Pulmonary artery endothelial cell (primary cell): ENCODE data around the gene PRKAR1B. TPM values are rescaled to one million over a fixed set of nuclear protein-coding genes. Genes with fewer than 3 reads are reported as not detected.
A peak's percentile ranks its signal among the peaks of the same experiment; 100 is the strongest.
"Not testable (repeated sequence)": the region's sequence is repeated elsewhere in the genome, so short reads cannot be mapped to it uniquely, and the experiment has no call there.

Source experiments
- DNase-seq: peaks from one replicate; pipeline ENCODE4 v3.0.0-alpha.2; 2011; ENCODE audit warnings: low read depth, low spot score
- total RNA-seq: library from RNA; depleted of rRNA; stranded (reverse); fragments of >200 nt; gene quantifications from 2 replicates; pipeline ENCODE4 v1.2.3, GENCODE V29; 2014

The PRKAR1B gene
- total RNA-seq, 1 donor from 2014 or later: 24.5 TPM

DNA sequence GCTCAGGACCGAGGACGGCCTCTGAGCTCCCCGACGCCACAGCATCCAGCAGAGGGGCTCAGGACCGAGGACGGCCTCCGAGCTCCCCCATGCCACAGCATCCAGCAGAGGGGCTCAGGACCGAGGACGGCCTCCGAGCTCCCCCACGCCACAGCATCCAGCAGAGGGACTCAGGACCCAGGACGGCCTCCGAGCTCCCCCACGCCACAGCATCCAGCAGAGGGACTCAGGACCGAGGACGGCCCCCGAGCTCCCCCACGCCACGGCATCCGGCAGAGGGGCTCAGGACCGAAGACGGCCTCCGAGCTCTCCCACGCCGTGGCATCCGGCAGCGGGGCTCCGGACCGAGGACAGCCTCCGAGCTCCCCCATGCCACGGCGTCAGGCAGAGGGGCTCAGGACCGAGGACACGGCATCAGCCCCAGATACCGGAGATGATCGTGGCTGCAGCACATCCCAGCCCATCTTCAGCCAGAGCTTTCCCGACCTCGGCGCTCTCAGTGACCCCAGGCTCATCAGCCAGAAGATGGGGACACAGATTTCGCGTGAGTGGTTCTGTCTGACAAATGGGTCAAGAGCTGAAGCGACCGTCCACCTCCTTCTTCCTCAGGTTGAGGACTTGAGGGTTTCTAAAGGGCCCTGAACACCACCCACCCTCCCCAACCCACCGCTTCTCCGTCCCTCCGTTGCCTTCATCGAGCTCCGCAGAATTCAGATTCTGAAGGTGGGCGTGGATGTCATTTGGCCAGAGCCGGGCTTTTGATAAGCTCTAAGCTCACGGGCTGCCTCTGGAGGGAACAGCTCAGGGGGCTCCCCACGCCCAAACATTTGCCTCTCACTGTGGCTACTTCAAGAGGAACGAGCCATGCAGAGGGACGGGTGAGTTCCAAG lies 56.3 kb downstream of the PRKAR1B start:
- DNase-seq: no peak

DNA sequence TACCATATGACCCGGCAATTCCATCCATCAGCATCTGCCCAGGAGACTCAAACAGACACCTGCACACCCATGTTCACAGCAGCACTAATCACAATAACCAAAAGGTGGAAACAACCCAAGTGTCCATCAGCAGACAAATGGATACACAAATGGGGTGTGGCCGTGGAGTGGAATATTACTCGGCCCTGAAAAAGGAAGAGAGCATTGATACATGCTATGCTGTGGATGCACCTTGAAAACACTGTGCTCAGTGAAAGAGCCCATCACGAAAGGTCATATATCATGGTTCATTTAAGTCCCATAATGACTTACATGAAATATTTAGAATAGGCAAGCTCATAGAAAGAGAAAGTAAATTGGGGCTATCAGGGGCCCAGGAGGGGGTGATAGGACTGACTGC lies 58.1 kb downstream of the PRKAR1B start:
- DNase-seq: no peak

DNA sequence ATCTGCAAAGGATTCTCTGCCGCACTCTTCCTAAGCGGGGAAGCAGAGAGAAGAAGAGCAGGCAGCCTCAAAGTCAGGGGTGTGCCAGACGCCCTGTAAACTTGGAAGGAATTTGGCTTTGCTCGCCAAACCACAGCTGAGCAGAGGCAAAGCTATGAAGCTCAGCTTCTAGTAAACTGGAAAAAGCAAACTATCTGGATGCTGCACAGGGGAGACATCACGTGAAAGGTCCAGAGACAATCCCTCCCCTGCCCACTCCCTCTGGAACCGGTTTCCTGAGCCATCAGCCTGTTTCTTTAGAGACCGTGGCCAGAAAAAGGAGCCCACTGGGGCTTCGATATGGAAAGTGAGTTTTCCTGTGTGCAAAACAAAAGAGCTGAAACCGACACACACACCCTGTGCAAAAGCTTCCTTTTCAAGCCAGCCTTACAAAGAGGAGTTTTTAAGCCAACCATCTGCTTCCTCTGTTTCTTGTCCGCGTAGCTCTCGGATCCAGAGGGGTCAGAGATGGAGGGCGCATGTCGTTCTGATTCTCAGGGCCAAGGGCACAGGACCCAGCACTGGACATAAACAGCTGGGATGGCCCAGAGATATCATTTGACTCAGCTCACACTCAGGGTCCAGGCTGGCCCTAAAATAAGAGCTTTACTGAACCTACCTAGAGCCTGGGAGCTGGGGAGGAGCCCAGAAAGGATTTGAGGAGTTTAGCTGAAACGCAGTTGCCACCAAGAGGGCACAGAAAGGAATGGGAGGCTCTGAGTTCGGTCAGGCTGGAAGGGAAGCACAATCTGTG lies 58.7 kb downstream of the PRKAR1B start:
- DNase-seq: peak; percentile 43

DNA sequence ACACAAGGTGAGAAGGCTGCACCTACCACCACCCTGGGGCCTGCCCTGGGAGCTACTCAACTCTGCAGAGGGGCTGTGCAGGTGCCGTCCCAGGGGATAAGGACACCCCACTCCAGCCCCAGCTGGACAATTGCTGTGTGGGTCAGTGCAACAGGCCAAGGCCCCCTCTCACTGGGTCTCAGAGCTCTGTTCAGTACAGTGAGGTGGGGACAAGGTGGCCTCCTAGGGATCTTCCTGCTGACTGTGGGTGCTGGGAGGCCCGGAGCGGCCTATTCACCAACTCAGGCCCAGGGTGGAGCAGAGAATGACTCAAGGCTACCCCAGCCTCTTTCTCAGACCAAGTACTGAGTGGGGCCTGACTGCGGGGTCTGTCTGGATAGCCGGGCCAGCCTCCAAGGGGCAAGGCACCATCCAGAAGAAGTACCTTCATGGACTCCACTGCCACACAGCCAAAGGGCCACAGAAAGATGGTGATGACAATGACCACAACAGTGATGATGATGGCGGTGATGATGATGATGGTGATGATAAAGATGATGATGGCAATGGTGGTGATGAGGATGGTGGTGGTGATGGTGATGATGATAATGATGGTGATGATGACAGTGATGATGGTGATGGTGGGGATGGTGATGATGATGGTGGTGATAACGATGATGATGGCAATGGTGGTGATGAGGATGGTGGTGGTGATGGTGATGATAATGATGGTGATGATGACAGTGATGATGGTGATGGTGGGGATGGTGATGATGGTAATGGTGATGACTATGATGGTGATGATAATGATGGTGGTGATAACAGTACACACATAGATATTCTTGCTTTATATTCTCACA lies 60.4 kb downstream of the PRKAR1B start:
- no peak for DNase-seq

DNA sequence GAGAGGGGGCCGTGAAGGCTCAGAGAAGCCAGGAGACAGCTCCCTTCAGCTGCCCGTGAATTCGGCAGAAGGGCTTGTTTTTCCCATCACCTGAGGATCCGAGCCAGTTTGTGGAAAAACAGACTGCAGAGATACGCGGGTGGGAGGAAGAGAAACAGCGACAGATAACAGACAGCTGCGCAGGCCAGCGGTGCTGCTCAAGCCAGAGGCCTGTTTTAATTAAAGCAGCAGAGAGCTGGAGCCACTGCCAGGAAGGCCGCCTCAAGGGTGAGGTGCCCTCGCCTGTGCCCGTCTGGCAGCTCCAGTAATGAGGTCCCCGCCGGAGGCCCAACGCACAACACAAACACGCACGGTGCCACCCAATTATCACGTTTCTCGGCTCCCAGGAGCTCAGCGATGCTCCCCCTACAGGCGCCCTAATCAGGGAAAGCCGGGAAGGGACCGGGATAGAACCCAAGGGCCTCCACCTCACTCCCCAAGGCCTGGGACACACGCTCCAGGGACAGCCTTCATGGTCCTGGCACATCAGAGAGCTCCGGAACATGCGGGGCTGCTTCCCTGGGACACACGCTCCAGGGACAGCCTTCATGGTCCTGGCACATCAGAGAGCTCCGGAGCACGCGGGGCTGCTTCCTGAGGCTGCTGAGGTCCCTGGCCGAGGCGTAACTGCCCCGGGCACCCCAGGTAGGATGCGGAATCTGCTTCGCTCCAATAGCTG lies 61.2 kb downstream of the PRKAR1B start:
- no peak for DNase-seq

DNA sequence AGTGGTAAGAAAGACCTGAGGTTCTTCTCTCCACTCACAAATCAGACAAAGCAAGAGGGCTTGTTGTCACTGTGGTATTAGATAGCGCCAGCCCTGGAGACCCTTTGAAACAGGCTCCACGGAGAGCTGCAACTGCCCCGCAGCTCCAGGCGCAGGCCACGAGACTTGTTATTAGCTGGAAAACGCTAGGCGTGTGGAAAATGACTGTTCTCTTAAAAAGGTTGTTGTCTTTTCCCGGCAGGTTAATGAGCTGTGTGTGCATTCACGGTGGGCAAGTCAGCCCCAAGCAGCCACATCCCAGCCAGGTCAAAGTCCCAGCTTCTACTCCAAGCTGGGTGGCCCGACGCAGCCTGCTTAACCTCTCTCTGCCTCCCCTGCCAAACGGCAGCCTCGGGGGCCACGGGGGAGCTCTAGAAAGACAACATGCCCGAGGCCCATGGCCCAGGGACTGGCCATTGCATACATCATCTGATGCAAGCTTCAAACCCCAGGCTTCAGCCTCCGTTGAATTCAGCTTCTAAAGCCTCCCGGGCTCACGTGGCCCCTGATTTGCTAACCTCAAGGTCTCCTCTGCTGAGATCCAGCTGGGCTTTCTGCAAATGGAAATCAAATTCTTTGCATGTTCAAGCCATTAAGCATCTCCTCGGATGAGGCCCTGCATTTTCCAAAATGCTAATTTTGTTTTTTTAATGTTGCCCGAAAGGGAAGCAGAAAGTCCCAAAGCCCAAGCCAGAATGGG lies 61.9 kb downstream of the PRKAR1B start:
- DNase-seq: no peak

DNA sequence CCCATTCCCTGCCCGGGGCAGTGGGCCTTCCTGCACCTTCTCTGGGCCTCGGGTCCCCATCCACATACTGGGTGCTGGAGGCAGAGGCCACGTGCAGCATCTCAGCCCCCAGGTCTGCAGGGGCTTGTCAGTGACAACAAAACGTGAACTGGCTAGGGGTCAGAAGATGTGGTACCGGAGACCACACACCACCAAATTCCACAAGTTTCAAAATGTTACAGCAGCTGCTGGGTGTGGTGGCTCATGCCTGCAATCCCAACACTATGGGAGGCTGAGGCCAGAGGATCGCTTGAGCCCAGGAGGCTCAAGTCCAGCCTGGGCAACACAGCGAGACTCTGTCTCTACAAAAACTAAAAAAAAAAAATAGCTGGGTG lies 62.7 kb downstream of the PRKAR1B start:
- DNase-seq: no peak

DNA sequence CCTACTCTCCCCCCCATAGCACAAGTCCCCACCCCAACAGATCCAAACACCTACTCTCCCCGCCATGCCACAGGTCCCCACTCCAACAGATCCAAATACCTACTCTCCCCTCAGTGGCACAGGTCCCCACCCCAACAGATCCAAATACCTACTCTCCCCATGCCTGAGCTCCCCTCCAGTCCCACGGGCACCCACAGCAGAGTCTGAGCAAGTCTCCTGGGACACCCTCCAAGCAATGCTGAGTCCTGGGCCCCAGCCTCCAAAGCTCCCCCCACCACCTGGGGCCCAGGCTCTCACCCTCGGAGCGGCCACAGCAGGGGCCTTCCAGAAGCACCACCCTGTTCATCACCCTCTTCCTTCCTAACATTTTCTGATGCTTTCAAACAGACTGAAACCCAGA lies 64.5 kb downstream of the PRKAR1B start:
- DNase-seq: no peak

DNA sequence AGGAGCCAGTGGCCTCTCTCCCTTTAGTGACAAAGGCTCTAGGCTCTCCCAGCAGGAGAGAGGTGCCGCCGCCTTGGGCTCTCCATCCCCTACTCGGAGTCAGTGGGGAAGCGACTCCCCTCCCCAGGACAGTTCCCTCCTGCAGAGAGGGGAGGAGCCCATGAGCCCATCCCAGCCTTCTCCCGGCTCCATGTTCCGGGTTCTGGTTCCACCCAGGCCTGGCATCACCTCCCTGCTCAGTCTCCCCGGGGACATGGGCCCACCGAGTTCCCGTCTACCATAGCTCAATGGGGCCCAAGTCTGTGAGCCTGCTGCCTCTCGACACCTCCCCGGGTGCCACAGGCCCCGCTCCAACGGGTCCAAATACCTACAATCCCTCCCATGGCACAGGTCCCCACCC lies 67.1 kb downstream of the PRKAR1B start:
- DNase-seq: no peak

DNA sequence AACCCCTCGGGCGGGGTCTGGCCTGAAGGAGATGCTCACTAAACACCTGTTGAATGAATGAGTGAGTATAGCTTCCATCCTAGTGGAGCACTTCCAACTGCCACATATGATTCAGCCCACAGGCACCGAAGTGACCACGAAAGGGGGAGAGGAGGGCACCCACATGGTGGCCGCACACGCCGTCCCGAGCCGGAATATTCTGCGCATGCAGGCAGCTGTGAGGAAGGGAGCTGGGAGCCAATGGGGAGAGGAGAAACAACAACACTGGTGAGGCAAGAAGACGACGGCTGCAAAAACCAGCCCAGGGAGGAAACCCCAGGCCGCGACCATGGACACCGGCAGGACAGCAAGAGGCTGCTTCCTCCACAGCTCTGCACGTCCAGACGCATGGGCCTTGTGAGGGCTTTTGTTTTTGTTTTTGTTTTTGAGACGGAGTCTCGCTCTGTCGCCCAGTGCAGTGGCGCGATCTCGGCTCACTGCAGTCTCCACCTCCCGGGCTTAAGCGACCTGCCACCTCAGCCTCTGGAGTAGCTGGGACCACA lies 67.7 kb downstream of the PRKAR1B start:
- no peak for DNase-seq

DNA sequence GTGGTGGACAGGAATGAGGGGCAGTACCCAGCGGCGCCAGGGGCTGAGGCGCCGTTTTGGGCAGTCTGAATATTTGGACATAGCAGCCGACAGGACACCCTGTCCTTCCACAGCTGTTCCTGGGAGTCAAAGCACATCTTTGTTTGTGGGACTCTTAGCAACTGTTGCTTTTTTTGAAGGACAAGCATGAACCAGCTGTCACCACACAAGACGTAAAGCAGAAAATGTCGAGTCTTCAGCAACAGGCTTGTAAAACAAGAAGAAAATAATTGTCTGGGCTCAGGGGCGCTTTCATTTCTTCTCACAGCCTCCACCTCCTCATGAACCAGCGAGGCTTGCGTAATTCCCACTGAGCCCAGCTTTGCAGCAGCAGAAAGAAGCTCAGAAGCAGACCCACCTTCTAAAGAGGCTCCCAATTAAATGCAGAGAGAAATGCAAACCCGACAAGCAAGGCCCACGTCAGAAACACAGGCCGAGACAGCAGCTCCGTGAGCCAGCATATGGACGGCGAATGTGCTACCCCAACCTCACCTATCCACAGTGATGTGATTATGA lies 69.4 kb downstream of the PRKAR1B start:
- DNase-seq: no peak

DNA sequence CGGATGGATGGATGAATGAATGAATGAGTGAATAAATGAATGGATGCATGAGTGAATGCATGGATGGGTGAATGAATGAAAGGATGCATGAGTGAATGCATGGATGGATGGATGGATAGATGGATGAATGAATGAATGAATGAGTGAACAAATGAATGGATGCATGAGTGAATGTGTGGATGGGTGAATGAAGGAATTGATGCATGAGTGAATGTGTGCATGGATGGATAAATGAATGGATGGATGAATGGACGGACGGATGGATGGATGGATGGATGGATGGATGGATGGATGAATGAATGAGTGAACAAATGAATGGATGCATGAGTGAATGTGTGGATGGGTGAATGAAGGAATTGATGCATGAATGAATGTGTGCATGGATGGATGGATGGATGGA lies 70.1 kb downstream of the PRKAR1B start:
- not testable (repeated sequence) for DNase-seq

DNA sequence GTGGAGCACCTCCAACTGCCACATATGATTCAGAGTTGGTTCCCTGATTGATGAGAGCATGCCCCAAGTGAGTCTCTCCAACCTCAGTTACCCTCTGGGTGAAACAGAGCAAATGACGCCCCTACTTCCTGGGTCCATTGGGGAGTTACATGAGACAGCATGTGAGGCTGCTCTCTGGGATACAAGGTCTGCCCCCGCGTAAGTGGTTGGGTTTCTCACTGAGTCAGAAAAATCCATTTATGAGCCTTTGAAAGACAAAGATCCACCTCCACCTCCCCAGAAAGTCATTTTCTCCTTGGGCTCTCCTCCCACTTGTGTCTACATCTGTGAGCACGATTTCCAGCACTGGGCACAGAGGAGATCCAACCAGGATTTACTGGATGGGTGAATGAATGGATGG lies 71.3 kb downstream of the PRKAR1B start:
- DNase-seq: no peak

DNA sequence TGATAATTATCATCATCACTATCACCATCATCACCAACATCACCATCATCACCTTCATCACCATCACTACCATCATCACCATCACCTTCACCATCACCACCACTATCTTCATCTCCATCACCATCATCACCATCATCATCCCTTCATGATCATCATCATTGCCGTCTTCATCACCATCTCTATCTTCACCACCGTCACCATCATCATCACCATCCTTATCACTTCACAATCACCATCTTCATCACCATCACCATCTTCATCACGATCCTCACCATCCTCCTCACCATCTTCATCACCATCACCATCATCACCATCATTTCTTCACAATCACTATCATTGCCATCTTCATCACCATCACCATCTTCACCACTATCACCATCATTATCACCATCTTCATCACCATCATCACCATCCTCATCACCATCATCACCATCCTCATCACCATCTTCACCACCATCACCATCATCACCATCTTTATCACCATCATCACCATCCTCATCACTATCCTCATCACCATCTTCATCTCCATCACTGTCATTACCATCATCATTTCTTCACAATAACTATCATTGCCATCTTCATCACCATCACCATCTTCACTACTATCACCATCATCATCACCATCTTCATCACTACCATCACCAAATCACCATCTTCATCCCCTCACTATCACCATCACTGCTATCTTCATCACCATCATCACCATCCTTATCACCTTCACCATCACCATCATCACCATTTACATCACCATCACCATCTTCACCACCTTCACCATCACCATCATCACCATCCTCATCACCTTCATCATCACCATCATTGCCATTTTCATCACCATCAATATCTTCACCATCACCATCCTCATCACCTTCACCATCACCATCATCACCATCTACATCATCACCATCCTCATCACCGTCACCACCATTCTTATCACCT lies 73.0 kb downstream of the PRKAR1B start:
- no peak for DNase-seq

DNA sequence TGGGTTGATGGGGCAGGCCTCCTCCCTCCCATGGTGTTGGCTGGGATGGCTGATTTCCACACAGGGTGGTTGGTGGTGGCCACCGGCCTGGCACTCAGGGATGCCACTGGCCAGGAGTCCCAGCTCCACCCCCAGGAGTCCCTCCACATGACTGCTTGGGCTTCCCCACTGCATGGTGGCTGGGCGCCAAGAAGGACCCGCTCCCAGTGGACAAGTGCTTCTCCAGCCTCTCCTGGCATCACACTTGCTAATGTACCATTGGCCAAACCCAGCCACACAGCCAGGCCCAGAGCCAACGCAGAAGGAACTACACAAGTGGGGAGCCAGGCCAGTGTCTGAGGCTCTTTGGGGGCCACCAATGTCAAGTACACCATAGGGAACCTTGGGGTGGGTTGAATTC lies 74.2 kb downstream of the PRKAR1B start:
- DNase-seq: no peak

DNA sequence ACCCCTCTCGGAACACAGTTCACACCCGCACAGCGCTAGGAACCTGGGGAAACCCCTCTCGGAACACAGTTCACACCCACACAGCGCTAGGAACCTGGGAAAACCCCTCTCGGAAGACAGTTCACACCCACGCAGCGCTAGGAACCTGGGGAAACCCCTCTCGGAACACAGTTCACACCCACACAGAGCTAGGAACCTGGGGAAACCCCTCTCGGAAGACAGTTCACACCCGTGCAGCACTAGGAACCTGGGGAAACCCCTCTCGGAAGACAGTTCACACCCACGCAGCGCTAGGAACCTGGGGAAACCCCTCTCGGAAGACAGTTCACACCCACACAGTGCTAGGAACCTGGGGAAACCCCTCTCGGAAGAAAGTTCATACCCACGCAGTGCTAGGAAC lies 74.9 kb downstream of the PRKAR1B start:
- not testable (repeated sequence) for DNase-seq

DNA sequence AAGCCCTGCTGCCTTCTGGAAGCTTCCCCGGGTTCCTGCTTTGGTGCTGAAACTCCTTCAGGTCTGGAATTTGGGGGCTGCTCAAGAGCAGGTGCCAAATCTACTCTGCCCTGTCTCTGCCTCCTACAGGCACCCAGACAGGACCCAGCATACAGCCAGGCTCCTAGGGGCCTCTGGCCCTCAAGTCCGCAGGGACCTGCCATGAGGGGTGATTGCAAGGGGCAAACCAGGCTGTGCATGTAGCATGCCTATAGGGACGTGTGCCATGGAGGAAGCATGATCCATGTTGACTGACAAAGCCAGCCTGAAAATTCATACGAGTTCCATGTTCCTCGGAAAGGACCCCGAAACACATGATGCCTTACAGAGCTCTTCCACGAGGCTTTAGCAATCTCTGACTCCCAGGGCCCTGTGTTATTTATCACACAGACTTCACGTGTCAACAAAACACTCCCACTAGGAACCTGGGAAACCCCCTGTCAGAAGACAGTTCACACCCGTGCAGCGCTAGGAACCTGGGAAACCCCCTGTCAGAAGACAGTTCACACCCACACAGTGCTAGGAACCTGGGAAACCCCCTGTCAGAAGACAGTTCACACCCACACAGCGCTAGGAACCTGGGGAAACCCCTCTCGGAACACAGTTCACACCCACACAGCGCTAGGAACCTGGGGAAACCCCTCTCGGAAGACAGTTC lies 75.9 kb downstream of the PRKAR1B start:
- DNase-seq: no peak
